Suprapubic skin (tissue), 3 donors: ENCODE results near the gene GKN2.

Experiments used
- CTCF ChIP-seq, 2 donors: fragments of 200-600 bp in 1 of 2; fragments of 450-650 bp in 1 of 2; sonication (generic) in 1 of 2; IDR thresholded peaks; one replicate each; pipeline ENCODE4 v1.5.1; 2016 to 2019; ENCODE audit warnings: antibody characterized with exemption in 2 of 2, mild to moderate bottlenecking in 1 of 2, moderate library complexity in 1 of 2
- EP300 ChIP-seq: sonication (generic); formaldehyde crosslinking; IDR thresholded peaks from one replicate; pipeline ENCODE4 v1.6.1; 2017; ENCODE audit warnings: antibody characterized with exemption

GRCh38 chr2:68934021-68934420 lies 18.7 kb downstream of the GKN2 start:
- no peak for TF ChIP-seq CTCF (IDR thresholded peaks at IDR 0.05)
- no peak for TF ChIP-seq EP300
